ENCODE results near the gene TXN2.

TXN2 gene

DNA sequence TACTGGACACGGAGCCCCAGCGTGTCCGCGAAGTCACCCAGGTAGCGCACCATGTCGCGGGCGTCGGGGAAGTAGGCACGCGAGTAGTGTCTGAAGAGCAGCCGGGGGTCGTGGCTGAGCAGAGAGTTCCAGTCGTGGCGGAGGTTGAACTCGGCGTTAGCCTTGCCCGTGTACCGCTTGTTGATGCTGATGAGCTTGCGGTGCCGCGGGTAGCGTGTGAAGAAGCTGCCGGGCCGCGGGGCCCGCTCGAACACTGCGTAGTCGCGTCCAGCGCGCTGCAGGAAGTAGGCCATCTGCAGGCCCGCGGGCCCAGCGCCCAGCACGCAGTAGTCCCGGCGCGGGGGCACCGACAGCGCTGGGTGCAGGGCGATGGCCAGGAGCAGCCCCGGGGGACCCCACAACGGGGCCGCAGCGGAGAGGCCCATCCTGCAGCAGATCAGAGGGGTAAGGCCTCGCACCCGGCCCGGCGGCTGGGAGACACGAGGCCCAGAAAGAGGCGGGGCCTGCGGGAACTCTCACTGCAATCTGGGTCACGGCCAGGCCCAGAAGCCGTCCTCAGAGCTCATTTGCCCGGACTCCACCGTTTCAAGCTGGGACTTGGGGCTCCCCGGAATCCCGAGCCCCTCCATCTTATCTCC is 24.7 kb upstream of the TXN2 start:
- peak overlapping the region; percentile 40 for H3K4me3 ChIP-seq (ENCODE audit: low read length)
- DNase-seq (ENCODE audit: low read depth): no peak
- TF ChIP-seq, protein P1, sequence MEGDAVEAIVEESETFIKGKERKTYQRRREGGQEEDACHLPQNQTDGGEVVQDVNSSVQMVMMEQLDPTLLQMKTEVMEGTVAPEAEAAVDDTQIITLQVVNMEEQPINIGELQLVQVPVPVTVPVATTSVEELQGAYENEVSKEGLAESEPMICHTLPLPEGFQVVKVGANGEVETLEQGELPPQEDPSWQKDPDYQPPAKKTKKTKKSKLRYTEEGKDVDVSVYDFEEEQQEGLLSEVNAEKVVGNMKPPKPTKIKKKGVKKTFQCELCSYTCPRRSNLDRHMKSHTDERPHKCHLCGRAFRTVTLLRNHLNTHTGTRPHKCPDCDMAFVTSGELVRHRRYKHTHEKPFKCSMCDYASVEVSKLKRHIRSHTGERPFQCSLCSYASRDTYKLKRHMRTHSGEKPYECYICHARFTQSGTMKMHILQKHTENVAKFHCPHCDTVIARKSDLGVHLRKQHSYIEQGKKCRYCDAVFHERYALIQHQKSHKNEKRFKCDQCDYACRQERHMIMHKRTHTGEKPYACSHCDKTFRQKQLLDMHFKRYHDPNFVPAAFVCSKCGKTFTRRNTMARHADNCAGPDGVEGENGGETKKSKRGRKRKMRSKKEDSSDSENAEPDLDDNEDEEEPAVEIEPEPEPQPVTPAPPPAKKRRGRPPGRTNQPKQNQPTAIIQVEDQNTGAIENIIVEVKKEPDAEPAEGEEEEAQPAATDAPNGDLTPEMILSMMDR (conservative IDR thresholded peaks at IDR 0.05; ENCODE audit: low read depth, low read length): no peak

DNA sequence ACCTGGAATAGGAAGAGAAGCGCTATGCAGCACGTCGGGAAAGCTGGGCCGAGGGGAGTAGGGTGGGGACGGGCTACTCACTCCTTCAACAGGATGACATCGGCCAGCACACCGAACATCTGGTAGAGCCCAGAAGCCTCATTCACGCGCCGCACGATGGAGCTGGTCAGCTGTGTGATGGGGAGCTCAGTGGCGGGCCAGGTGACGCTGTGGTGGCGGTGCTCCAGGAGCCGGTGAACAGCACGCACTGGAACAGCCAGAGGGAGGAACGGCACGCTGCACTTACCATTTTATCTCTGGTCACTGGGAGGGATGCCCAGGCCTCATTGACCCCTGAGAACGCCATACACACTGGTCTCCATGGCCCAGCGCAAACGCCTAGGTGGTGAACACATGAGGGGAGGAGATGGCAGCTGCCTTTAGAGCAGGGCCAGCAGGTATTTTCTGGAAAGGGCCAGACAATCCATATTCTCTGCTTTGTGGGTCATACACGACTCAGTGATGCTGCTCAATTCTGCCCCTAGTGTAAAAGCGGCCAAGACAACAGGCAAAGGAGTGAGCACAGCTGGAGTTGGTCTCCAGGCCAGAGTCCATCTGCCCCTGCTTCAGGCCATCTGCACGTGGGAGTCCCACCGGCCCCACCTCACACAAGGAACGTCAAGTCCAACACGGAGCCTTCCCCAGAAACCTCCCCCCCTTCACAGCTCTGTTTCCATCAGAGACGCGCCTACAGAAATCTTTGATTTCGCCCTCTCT is 16.6 kb upstream of the TXN2 start:
- no peak overlapping the region for H3K4me3 ChIP-seq (ENCODE audit: low read length)
- no peak for DNase-seq (ENCODE audit: low read depth)
- TF ChIP-seq, protein P1 (conservative IDR thresholded peaks at IDR 0.05; ENCODE audit: low read depth, low read length): peak; percentile 3

DNA sequence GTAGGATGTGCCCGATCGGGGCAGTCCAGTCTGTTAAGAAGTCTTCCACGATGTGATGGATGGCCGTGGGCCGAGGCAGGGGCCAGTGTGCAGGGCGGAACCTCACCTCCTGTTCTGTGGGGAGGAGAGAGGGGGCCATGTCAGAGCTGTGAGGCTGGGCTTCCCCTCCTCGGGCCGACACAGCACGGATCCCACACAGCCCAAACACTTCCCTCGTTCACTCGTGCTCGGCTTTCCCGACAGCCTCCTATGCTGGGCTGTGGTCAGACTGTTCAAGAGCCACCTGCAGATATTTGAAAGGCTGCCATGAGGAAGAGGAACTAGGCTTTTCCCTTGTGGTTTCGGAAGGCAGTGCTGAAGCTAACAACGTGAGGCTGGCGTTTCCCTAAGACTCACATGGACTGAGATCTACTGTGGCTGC is 12.3 kb upstream of the TXN2 start:
- TF ChIP-seq, protein P1 (conservative IDR thresholded peaks at IDR 0.05; ENCODE audit: low read depth, low read length): no peak
- no peak for DNase-seq (ENCODE audit: low read depth)
- no peak overlapping the region for H3K4me3 ChIP-seq (ENCODE audit: low read length)

DNA sequence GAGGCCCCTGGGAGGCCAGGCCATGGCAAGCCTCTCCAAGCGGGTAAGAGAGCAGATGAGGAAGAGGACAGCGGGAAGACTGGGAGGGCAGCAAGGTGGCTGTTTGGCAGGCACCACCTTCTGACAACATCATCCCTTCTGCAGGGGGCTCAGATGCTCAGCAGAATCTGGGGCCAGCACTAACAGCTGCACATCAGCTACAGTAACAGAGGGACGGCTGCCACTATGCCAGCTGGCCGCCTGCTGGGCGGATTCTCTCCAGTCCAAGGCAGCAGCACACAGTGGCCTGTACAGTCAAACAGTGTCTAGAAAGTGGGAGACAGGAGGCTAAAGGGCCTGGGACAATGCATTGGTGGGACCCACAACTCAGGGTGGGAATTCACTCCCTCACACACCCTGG is 10.7 kb upstream of the TXN2 start:
- no peak overlapping the region for H3K4me3 ChIP-seq (ENCODE audit: low read length)
- TF ChIP-seq, protein P1 (conservative IDR thresholded peaks at IDR 0.05; ENCODE audit: low read depth, low read length): no peak
- DNase-seq (ENCODE audit: low read depth): no peak

DNA sequence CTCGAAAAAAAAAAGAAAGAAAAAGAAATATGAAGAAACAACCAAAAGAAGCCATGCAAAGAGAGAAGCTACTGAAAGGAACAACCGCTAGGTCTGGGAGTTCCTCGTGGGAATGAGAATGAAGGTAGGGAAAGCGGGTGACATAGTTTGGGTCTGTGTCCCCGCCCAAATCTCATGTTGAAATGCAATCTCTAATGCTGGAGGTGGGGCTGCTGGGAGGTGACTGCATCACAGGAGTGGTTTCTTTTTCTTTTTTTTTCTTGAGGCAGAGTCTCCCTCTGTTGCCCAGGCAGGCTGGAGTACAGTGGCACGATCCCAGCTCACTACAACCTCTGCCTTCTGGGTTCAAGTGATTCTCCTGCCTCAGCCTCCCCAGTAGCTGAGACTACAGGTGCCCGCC is 9.7 kb upstream of the TXN2 start:
- no peak overlapping the region for H3K4me3 ChIP-seq (ENCODE audit: low read length)
- TF ChIP-seq, protein P1 (conservative IDR thresholded peaks at IDR 0.05; ENCODE audit: low read depth, low read length): no peak
- no peak for DNase-seq (ENCODE audit: low read depth)

DNA sequence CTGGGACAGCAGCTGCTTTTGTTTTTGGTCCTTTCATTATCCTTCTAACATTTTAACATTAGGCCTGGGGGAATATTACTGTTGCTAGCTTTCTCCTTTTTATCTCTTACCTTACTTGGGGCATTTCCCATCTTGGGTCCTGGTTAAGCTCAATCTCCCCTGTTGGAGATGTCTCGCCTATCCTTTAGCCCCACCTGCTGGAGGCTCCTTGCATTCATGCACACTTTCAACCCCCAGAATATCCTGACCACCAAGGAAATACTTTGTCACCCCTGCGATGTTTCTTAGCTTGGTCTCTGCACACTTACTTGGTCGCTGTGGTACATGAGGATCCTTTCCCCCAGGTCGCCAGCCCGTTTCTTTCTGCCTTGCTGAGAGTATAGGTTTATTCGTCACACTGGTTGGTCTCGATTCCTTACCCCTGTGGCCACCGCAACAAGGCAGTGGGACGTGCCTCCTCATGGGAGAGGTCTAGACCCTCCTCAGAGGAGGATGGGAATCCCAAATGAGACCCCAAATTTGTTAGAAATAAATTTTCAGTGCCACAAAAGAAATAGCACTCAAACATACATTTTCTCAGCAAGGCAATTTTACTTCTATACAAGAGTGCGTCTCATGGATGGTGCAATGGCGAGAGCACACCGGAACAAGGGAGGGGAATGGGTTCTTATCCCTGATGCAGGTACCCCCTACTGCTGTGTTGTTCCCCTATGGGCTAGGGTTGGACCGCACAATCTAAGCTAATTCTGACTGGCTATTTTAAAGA is 5.4 kb upstream of the TXN2 start:
- H3K4me3 ChIP-seq (ENCODE audit: low read length): no peak overlapping the region
- TF ChIP-seq, protein P1 (conservative IDR thresholded peaks at IDR 0.05; ENCODE audit: low read depth, low read length): peak; percentile 72
- no peak for DNase-seq (ENCODE audit: low read depth)
